Sigmoid colon (tissue), 4 donors: ENCODE data around the gene ADSL.

Experiments
- CTCF ChIP-seq, 4 experiments: fragments of 450-650 bp in 3 of 4; fragments of 200-600 bp in 1 of 4; IDR thresholded peaks; one replicate each; pipeline ENCODE4 v1.5.1; 2016 to 2019; ENCODE audit warnings: antibody characterized with exemption in 4 of 4, mild to moderate bottlenecking in 3 of 4, moderate library complexity in 2 of 4
- EP300 ChIP-seq, 4 donors: sonication (generic); formaldehyde crosslinking; IDR thresholded peaks; one replicate each; pipeline ENCODE4 v1.6.1; 2017; ENCODE audit warnings: antibody characterized with exemption in 4 of 4
- POLR2A ChIP-seq, 2 donors: fragments of 450-650 bp; IDR thresholded peaks; one replicate each; pipeline ENCODE4 v1.6.1; 2016; ENCODE audit warnings: antibody characterized with exemption in 2 of 2, mild to moderate bottlenecking in 2 of 2, moderate library complexity in 2 of 2
- POLR2AphosphoS5 ChIP-seq, 4 donors: sonication (generic); formaldehyde crosslinking; IDR thresholded peaks; one replicate each; pipeline ENCODE4 v1.6.1; 2017; ENCODE audit warnings: antibody characterized with exemption in 4 of 4

- TF ChIP-seq CTCF (IDR thresholded peaks at IDR 0.05) = no peak
- TF ChIP-seq POLR2A (IDR thresholded peaks at IDR 0.05) = no peak
- TF ChIP-seq POLR2AphosphoS5 (IDR thresholded peaks at IDR 0.05) = no peak
- TF ChIP-seq EP300 (IDR thresholded peaks at IDR 0.05) = no peak
Observed at GRCh38 chr22:40332319-40332781, 13.9 kb upstream of the ADSL start.
